Activated CD8-positive, alpha-beta T cell treated with anti-CD3 and anti-CD28 coated beads for 36 hours (primary cell): ENCODE measurements around the gene SEZ6L. TPM values are rescaled to one million over a fixed set of nuclear protein-coding genes. Genes with fewer than 3 reads are reported as not detected.
A peak's percentile ranks its signal among the peaks of the same experiment; 100 is the strongest.

Experiments used
- ATAC-seq: fragments of 200-7000 bp; cut with Tn5 transposase; one replicate; pipeline ENCODE4 v1.10.0; 2021; ENCODE audit warnings: mild to moderate bottlenecking, moderate library complexity
- CTCF ChIA-PET: fragments of 350-600 bp; sonication (Branson Sonifier 250); formaldehyde crosslinking; loops from one replicate; lab custom pipeline; 2021; ENCODE audit warnings: antibody characterized with exemption; lab: Charles Lee
- POLR2A ChIA-PET: fragments of 350-600 bp; sonication (Branson Sonifier 250); formaldehyde crosslinking; loops from one replicate; lab custom pipeline; 2021; ENCODE audit warnings: antibody characterized with exemption; lab: Charles Lee
- DNase-seq: peaks from one replicate; pipeline ENCODE4 v3.0.0-alpha.2; 2020
- H3K27ac Mint-ChIP-seq: one replicate; pipeline ENCODE4 v1.8.0; 2021; ENCODE audit warnings: mild to moderate bottlenecking, mixed read lengths
- H3K27me3 Mint-ChIP-seq: one replicate; pipeline ENCODE4 v1.8.0; 2021; ENCODE audit warnings: mixed read lengths
- H3K36me3 Mint-ChIP-seq: one replicate; pipeline ENCODE4 v1.8.0; 2021; ENCODE audit warnings: low read depth, mixed read lengths
- H3K4me1 Mint-ChIP-seq: one replicate; pipeline ENCODE4 v1.8.0; 2021; ENCODE audit warnings: low read depth, mixed read lengths
- H3K4me3 Mint-ChIP-seq: one replicate; pipeline ENCODE4 v1.8.0; 2021; ENCODE audit warnings: mild to moderate bottlenecking, moderate library complexity, mixed read lengths
- H3K9me3 Mint-ChIP-seq: one replicate; pipeline ENCODE4 v1.8.0; 2021; ENCODE audit warnings: mixed read lengths
- CTCF ChIP-seq: fragments of 200-600 bp; IDR thresholded peaks from one replicate; pipeline ENCODE4 v1.8.0; 2022; ENCODE audit warnings: antibody characterized with exemption, mild to moderate bottlenecking
- intact Hi-C: fragments of 100-400 bp; cut with micrococcal nuclease; formaldehyde crosslinking; loops from one replicate; pipeline ENCODE4 v1.10.0; 2022
- total RNA-seq, 2 experiments: library from RNA; stranded (reverse); gene quantifications; one replicate each; pipeline ENCODE4 v1.2.3, GENCODE V29; 2021

SEZ6L gene
- total RNA-seq, 2 experiments from 2014 or later: not detected

DNA sequence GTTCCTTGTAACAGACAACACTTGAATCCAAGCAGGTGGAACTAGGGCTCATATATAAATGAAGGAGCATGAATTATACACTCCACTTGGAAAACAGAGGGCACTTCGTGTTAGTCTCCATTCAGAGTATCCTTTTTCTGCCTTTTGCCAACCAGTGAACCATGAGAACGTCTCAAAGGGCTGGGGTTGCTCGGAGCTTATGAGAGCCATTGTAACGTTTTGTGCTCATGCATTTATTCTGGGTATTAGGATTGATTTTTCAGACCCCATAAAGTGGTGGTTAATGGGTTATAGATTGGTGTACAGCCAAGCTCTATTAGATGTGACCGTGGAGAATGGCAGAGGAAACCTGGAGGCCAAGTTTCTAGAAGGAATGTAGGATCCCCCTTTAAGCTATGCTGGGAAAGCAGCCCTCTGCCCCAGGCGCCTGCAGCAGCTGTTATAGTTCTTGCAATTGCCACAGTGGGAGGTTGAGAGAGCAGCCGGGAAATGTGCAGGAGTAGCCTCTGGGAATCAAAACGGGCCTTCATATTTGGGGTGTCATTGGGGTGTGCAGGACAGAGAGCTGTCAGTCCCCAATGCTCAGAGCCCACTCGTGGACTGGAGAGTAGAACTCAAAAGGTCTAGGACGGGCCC lies 205.2 kb downstream of the SEZ6L start:
- POLR2A ChIA-PET: no interaction called here
- Mint-ChIP-seq H3K9me3 (no peaks in the 10 kb centered on the region), H3K27me3 (peaks cover 31% of the 10 kb centered on the region), H3K4me1 (peaks cover 6% of the 10 kb centered on the region), H3K27ac (no peak overlapping the region), H3K36me3 (no peaks in the 10 kb centered on the region), H3K4me3 (no peak overlapping the region)
- no peak for DNase-seq
- CTCF ChIA-PET: interaction anchor here (0.8 to 1.0 kb wide), 2 partner anchors 8 to 11 kb away, joined by 3 to 4 read pairs; no protein-coding TSS in a partner anchor
- no peak for TF ChIP-seq CTCF
- intact Hi-C loops: no loop called here
- no peak for ATAC-seq

DNA sequence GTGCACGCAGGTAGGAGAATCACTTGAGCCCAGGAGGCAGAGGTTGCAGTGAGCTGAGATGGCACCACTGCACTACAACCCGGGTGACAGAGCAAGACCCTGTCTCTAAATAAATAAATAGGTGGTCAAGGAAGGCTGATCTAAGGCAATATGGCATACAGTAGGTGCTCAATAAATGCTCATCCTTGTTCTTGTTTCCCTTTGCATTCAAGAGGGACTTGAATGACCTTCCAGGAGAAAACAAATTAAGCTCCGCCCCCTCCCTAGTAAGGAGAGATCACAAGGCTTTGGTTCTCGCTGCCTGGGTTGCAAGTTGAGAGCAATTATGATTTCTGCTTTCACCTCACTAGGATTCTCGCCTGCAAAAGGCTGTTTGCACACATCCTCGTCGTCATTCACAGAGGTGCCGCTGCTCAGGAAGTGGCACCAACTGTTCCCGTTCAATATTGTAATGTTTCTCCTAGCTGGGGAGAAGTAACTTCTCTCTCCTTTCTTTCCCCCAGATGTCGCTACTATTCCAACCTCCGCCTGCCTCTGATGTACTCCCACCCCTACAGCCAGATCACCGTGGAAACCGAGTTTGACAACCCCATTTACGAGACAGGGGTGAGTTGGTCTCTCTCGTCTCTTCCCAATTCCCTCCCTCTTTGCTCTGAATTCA lies 208.0 kb downstream of the SEZ6L start:
- CTCF ChIA-PET: interaction anchor here (0.8 to 1.7 kb wide), 4 partner anchors 9 to 16 kb away, joined by 3 to 5 read pairs (median 3); no protein-coding TSS in a partner anchor
- no peak overlapping the region for H3K27ac Mint-ChIP-seq
- intact Hi-C loops: no loop called here
- ATAC-seq (peak; percentile 27), DNase-seq (no peak)
- H3K27me3 Mint-ChIP-seq: peaks cover 39% of the 10 kb centered on the region
- H3K9me3 Mint-ChIP-seq: no peaks in the 10 kb centered on the region
- H3K4me1 Mint-ChIP-seq: peaks cover 6% of the 10 kb centered on the region
- POLR2A ChIA-PET: interaction anchor here (0.6 to 2.2 kb wide), 2 partner anchors 11 to 13 kb away, joined by 3 to 7 read pairs; no protein-coding TSS in a partner anchor
- no peaks in the 10 kb centered on the region for H3K36me3 Mint-ChIP-seq
- TF ChIP-seq CTCF: peak; percentile 2
- H3K4me3 Mint-ChIP-seq: no peak overlapping the region

- Mint-ChIP-seq H3K27ac (no peak overlapping the region), H3K9me3 (no peaks in the 10 kb centered on the region), H3K4me1 (peaks cover 6% of the 10 kb centered on the region), H3K27me3 (peaks cover 34% of the 10 kb centered on the region), H3K4me3 (no peak overlapping the region), H3K36me3 (no peaks in the 10 kb centered on the region)
- intact Hi-C loops: no loop called here
- ATAC-seq (no peak), DNase-seq (no peak)
- POLR2A ChIA-PET: no interaction called here
- CTCF ChIA-PET: interaction anchor here (1.1 to 11.5 kb wide), 3 partner anchors 13 to 80 kb away, joined by 3 to 101 read pairs (median 3); no protein-coding TSS in a partner anchor
- no peak for TF ChIP-seq CTCF
Observed at GRCh38 chr22:26380072-26380830, 211.0 kb downstream of the SEZ6L start.

- POLR2A ChIA-PET: no interaction called here
- Mint-ChIP-seq H3K27me3 (peaks cover 31% of the 10 kb centered on the region), H3K4me1 (no peaks in the 10 kb centered on the region), H3K9me3 (no peaks in the 10 kb centered on the region), H3K27ac (no peak overlapping the region), H3K4me3 (no peak overlapping the region), H3K36me3 (no peaks in the 10 kb centered on the region)
- CTCF ChIA-PET: interaction anchor here (1.5 to 11.5 kb wide), 3 partner anchors 15 to 24 kb away, joined by 4 to 101 read pairs (median 5); no protein-coding TSS in a partner anchor
- no peak for DNase-seq
- ATAC-seq: no peak
- no peak for TF ChIP-seq CTCF
- intact Hi-C loops: no loop called here
Observed at GRCh38 chr22:26382782-26383181, 213.5 kb downstream of the SEZ6L start.
